Stimulated activated CD4-positive, alpha-beta T cell treated with anti-CD3 and anti-CD28 coated beads, TNF-alpha, amount 100 ng/mL, for 4 hours (primary cell): ENCODE data around the gene ACTG1.

Experiments used
- DNase-seq, 3 experiments: peaks; one replicate each; pipeline ENCODE4 v3.0.0-alpha.2; 2020; ENCODE audit warnings: low read depth in 3 of 3

The ACTG1 gene

DNA sequence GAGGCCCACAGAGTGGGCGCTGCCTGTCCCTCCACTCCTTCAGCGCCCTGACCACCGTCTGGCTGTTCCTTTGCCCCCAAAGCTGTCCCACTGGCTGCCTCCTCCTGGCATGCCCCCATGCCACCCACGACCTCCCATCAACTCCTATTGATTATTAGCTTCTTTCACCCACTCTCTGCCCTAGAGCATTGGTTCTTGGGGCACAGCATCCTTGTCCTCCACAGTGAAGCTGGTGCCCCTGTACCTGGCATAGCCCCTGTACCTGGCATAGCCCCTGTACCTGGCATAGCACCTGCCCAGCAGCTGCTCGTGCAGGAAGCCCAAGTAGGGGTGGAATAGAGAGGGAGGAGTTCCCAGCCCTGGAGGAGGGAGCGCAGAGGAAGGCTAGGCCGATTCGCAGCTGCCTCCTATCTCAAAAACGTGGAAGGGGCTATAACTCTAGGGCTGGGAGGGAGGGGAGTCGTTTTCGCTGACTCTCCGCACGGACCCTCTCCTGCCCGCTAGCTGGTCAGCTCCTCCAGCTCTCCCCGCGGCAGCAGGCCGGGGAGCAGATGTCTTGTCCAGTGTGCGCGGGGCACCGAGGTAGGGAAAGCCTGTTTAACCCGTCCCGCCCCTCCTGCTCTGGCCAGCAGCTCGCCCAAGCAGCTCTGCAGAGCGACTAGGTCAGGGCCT is 5.7 kb upstream of the ACTG1 start:
- DNase-seq = no peak

DNA sequence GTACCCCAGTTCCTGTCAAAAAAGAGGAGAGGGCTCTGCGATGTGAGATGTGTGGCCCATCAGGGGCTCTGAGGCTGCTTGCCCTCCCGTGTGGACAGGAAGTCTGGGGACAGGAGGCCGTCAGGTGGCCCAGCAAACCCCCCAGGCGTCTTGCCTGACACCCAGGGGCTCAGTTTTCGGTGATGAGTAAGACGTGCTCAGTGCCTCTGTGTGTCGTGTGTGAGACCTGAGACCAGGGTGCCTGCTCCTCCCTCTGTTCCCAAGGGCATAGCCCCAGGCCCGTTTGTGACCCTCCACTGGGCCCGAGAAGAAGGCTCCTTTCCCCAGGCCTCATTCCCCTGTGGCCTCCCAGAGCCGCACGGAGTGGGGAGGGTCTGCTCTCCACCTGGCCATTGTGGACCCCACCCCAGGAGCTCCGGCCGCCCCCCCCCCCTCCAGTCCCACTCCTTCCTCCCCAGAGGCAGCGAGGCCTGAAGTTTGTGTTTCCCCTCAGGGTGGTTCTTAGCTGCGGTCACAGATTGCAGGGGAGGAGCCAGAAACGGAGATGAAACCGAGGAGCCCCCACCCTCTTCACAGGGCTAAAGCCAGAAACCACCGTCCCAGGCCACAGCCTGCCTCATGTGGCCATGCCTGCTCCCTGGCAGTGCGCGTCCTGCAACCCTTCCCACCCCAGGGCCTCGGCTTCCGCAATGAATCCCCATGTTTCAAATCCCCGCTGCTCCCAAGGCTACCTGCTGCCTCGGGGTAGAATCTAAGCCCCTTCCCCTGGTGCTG is 4.9 kb upstream of the ACTG1 start:
- DNase-seq = no peak

DNA sequence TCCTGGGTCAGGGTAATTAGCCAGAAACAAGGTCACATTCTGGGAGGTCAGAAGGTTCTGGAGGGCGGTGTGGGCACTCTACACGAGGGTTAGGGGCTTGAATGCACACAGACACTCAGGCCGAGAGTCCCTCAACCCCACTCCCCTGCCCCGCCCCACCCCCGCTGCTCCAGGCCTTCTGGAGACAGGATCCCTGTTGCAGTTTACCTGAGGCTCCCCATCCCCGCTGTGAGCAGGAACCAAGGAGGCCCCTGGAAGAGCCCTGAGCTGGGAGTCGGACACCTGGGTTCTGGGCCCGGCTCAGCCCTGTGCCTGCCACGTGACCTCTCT is 4.4 kb upstream of the ACTG1 start:
- DNase-seq = no peak

DNA sequence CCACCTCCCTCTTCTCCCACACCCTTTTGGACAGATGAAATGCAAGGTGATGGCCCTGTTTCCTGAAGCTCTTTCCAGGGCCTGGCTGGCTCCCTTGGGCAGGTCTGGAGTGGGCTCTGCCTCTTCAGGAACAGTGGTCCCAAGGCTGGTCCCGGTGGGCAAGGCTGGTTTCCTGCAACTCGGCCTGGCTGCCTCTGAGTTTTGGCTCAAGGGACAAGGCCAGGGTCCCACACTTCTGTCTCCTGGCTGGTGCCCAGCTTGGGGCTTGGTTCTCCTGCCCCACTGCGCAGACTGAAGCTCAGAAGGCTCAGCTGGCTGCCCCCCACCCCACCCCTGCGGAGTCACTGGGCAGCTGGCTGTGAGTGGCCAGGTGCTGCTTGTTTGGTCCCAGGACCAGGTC is 3.8 kb upstream of the ACTG1 start:
- no peak for DNase-seq

DNA sequence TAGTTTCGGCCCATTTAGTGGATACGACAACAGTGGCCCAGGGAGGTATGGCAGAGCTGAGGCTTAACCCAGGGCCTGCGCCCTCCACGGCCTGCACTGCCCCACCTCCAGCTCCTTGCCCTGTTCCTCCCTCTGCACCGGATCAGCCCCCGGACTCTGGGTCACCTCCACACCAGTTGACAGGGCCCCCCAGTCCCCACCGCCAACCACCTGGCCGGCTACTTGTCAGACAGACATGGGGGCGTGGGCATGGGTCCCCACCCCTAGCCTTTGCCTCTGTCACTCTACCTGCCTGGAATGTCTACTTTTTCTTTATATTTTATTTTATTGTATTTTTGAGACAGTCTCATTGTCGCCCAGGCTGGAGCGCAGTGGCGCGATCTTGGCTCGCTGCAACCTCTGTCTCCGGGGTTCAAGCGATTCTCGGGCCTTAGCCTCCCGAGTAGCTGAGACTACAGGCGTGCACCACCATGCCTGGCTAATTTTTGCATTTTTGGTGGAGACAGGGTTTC is 3.0 kb upstream of the ACTG1 start:
- DNase-seq = no peak

DNA sequence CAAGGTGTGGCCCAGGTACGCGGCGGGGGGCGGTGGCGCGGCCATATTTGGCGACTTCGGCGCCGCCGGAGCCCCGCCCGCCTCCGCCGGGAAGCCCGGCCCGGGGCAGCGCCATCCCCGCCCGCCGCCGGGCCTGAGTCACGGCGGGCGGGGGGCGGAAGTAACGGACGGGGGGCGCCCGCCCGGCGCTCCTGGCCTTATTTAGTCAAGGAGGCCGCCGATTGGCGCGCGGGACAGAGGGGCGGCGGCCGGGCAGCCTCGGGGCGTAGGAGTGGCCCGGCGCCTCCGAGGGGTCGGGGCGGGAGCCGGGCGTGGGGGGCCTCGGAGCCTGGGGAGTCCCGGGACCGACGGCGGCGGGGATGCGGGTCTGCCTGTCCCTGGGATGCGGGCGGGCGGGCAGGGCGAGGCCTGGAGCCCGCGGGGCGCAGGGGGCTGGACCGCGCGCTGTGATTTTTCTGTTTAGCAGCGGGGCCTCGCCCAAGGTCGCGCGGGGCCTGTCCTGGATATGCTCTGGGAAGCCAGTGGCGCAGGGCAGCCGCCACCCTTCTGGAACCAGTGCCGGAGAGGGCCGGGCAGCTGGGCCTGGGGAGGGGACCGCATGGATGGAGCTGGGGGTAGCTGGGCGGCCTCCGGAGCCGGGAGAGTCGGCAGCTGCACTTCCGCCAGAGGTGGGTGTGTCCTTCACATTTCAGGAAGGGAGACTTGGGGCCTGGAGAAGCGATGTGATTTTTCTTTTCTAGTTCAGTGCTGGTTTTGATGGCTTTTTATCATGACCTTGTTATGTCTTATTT is 2.3 kb upstream of the ACTG1 start:
- peak; percentile 62 to 64 (median 63) for DNase-seq

DNA sequence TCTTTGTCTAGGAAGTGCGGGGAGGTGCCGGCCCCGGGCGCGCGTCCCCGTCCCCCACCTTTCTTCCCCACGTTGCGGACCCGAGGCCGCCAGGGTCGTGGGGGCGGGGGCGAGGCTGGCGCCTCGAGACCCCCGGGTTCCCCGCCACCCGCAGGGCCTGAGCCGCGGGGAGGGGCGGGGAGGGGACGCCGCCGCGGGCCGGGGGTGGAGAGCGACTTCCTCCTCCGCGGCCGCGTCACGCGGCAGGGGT is 1.8 kb upstream of the ACTG1 start:
- no peak for DNase-seq

DNA sequence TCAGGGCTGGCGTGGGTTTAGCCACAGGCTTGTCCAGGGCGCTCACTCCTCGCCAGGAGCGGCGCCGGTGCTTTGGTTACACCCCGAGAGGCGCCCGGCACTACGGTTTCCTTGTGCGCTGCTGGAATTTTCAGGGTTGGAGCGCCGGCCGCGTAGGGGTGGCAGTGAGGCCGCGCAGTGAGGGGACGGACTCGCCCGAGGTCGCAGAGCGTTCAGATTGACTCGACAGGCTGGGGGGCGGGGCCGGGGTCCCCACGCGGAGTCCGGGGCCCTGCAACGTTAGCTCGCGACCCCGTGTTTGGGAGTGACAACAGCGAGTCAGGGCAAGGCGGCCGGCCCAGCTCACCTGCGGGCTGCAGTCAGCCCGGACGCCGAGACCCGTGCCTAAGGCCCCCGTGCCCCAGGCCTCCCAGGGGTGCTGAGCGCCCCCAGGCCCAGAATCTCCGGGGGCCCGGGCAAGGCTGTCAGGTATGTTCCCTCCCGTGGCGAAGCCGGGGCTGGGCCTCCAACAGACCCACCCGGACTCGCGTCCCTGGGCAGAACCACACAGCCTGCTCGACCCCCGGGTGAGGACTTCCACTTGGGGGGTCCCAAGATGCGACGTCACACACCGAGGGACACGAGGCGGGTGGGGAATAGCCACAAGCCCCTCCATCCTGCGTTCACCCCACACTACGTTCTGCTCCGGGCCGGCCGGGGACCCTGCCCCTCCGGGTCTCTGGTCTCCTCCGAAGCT is 1.3 kb upstream of the ACTG1 start:
- DNase-seq = peak in 1 of 3 experiments; percentile 33

DNA sequence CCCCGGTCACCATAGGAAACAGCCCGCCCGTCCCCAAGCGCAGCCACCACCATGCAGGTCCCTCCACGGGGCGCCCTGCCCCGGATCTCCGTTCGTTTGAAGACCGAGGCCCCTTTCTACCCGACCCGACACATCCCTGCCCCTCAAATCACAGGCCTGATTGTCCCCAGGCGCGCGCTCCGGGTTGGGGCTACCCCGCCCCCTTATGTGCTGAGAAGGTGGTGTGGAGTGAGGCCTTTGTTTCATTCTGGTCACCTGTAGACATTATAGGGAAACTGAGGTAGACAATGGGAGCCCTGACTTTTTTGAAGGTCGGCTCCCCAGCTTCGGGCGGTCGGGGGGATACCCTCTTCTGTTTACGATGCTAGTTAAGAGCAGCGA is 763 bp upstream of the ACTG1 start:
- peak in 1 of 3 experiments; percentile 42 for DNase-seq

DNA sequence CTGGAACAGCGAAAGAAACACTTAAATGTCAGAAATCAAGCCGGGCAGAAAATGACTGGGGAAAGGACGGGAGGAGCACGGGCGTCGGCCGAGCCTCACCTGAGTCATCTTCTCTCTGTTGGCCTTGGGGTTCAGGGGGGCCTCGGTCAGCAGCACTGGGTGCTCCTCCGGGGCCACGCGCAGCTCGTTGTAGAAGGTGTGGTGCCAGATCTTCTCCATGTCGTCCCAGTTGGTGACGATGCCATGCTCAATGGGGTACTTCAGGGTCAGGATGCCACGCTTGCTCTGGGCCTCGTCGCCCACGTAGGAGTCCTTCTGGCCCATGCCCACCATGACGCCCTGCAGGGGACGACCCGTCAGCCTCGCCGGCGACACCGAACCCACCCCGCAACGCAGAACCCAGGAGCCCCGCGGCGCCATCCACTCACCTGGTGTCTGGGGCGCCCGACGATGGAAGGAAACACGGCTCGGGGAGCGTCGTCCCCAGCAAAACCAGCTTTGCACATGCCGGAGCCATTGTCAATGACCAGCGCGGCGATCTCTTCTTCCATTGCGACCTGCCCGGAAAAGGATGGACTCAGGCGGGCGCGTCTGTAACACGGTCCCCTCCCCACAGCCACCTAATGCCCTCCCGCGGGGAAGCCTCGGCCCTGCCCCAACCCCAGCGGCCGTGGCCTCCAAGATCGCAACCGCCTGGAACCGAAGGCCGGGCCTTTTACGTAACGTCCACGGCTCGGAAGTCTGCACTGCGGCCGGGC is 616 bp downstream of the ACTG1 start:
- no peak for DNase-seq

DNA sequence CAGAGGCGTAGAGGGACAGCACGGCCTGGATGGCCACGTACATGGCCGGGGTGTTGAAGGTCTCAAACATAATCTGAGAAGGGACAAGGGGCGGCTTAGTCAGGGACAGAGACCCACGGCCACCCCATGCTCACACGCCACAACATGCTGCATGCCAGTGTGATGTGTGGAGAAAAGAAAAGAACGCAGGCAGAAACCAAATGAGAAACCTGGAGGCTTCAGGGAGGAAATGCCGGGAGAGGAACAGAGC is 1.1 kb downstream of the ACTG1 start:
- DNase-seq = no peak

DNA sequence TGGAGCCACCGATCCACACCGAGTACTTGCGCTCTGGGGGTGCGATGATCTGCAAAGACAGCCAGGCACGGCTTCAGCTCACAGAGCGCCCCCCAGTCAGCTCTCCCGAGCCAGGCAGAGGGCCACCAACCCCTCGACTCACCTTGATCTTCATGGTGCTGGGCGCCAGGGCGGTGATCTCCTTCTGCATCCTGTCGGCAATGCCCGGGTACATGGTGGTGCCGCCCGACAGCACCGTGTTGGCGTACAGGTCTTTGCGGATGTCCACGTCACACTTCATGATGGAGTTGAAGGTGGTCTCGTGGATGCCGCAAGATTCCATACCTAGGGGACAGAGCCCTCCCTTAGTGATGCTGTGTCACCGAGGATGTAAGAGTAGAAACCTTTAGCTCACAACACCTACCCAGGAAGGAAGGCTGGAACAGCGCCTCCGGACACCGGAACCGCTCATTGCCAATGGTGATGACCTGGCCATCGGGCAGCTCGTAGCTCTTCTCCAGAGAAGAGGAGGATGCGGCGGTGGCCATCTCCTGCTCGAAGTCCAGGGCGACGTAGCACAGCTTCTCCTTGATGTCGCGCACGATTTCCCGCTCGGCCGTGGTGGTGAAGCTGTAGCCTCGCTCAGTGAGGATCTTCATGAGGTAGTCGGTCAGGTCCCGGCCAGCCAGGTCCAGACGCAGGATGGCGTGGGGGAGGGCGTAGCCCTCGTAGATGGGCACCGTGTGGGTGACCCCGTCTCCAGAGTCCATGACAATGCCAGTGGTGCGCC is 1.6 kb downstream of the ACTG1 start:
- DNase-seq = no peak

DNA sequence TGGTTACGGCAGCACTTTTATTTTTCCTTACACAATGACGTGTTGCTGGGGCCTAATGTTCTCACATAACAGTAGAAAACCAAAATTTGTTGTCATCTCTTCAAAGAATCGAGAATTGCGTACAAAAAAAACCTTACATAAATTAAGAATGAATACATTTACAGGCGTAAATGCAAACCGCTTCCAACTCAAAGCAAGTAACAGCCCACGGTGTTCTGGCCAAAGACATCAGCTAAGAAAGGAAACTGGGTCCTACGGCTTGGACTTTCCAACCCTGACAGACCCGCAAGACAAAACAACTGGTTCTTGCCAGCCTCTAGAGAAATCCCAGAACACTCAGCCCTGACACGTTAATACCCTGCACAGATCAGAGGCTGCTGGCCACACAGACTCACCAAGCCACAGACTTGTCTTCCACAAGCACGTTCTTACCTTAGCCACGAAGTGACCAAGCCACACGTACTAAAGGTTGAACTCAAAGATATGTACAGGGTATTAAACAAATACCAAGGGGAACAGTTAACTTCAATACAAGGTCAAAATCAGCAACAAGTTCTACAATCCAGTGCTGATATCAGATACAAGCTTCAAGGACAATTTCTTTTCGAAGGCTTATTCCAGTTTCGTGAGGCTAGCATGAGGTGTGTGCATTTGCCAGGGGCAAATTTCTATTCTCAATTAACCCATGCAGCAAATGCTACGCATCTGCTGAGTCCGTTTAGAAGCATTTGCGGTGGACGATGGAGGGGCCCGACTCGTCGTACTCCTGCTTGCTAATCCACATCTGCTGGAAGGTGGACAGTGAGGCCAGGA is 2.4 kb downstream of the ACTG1 start:
- no peak for DNase-seq

DNA sequence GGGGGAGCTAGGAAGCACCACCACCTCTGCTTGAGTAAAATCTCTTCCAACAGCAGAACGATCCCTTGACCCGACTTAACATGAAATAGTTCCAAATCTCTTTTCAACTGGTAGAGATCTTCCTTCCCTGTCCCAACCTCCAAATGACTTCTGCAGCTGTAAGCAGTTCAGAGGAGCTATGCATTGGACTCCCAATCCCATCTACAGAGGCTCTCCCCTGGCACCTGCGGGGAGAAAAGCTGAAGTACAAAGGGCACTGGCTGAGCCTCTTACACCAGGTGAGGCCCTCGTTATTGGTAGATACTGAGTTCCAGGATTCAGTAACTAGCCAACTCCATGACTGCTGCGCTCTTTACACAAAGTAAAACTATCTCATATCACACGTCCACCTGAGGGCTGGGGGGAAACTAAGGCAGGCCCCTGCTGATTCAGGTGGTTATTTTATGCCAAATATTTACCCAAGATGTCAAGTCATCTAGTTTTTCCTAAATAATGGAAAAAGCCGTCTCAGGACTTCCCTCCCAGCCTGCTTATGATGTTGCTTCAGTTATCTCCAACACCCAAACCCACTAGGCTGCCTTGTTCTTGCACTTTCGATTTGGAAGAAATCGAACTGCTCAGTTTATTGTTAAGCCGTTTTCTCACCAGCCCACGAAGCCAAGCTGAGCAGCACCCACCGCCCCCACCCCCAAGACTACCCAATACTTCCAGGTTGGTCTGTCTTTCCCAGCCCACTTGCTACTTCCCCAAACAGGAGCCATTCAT is 3.2 kb downstream of the ACTG1 start:
- no peak for DNase-seq

DNA sequence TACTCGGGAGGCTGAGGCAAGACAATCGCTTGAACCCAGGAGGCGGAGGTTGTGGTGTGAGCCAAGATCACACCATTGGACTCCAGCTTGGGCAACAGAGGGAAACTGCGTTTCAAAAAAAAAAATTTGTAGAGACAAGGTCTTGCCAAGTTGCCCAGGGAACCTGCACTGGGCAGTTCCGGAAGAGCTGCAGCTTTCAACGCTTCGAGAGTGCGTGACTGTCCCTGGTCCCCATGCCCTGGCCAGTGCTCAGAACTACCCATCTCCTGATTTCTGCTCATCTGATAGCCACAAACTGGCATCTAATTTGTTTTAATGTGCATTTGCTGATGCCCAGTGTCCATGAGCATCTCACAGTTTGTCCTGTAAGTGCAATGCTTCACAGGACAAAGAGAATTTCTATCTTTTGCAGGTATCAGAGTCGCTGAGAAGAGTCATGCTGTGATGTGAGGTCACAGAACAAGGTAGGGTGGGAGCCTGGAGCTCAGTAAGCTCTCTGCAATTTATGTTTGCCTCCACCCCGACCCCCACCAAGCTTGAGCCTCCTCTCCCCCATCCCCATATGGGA is 3.9 kb downstream of the ACTG1 start:
- no peak for DNase-seq

DNA sequence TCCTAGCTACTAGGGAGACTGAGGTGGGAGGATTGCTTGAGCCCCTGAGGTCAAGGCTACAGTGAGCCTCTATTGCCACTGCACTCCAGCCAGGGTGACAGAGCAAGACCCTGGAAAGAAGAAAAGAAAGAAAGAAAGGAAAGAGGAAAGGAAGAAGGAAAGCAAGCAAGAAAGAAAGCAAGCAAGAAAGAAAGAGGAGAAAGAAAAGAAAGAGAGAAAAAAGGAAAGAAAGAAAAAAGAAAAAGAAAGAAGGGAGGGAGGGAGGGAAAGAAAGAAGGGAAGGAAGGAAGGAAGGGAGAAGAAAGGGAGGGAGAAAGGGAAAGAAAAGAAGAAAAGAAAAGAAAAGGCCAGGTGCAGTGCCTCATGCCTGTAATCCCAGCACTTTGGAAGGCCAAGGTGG is 9.0 kb downstream of the ACTG1 start:
- no peak for DNase-seq

DNA sequence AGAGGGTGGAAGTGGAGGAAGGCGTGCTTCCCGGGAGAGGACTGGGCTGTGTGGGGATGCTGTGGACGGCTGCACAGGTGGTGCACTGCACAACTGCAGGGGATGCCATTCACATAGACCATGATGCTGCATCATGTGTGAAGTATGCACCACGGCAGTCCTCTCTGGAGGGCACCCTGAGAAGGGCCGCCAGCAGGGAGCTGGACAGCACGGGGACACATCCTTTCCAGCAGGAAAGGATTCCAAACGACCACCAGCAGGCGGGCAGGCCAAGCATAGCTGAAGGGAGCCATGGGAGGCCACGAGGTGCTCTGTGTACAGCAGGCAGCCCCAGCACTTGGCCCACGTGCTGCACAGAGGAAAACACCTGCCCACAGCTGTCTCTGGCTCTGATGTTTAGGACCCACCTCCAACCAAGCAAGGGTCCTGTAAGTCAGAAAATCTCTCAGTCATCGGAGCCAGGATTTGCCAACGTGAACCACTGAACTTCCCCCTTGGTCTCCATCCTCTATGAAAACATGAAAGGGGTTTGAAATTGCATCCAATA is 10.1 kb downstream of the ACTG1 start:
- DNase-seq = no peak

DNA sequence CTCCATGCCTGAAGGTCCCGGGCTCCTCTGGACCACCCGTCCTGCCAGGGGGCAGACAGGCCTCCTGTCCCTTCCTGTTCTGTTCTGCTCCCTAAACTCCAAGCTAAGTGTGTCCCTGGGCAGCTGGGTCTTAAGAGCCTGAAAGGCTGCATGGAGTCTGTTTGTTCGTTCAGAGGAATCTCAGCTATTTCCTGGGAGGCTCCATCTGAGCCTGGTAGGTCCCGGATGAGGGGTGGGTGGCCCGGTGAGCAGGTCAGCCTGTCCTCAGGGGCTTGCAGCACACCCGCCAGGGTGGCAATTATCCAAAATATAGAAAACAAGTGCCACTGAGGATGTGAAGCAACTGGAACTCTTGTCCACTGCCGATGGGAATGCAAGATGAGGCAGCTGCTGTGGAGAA is 12.6 kb downstream of the ACTG1 start:
- no peak for DNase-seq

DNA sequence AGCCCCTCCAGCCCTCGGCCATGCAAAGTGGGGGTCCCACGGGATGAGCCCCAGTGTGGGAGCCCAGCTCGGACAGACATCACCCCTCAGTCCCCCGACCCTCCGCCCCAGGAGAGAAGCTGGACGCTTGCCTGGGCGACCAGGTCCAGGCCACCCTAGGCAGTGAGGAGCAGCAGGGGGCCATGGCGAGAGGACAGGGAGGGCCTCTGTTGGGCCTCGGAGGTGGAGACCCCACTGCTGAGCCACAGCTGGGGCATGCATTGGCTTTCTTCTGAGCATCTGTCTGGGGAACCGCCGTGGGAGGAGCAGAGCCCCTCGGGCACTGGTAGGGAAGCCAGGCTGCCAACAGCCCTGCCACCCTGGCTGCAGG is 13.0 kb downstream of the ACTG1 start:
- DNase-seq = no peak
